MCF 10A (cell line): ENCODE data around the gene SERTAD2. TPM values are rescaled to one million over a fixed set of nuclear protein-coding genes. Genes with fewer than 3 reads are reported as not detected.

Source experiments
- BruUV-seq: library from RNA; stranded (reverse); fragments of 400-500 nt; replicated peaks from 2 replicates; lab custom pipeline; 2021; lab: Mats Ljungman, UMichigan
- CTCF ChIA-PET: fragments of 300-600 bp; sonication (Branson Sonifier 250); formaldehyde crosslinking; extraction: SDS; loops from one replicate; lab custom pipeline; 2021; ENCODE audit warnings: antibody characterized with exemption, inconsistent platforms; lab: Yijun Ruan, JAX
- POLR2A ChIA-PET: fragments of 300-600, 350-650 bp; sonication (Branson Sonifier 250); formaldehyde crosslinking; extraction: SDS; loops from one replicate; lab custom pipeline; 2020; ENCODE audit warnings: antibody characterized with exemption, inconsistent platforms; lab: Yijun Ruan, JAX
- DNase-seq: peaks from one replicate; pipeline ENCODE4 v3.0.0-alpha.2; 2018; ENCODE audit not compliant: unreplicated experiment
- H3K27ac Mint-ChIP-seq: one replicate; pipeline ENCODE4 v1.8.0; 2022; ENCODE audit warnings: mild to moderate bottlenecking, low read depth, mixed read lengths; ENCODE audit not compliant: unreplicated experiment
- H3K27me3 Mint-ChIP-seq: one replicate; pipeline ENCODE4 v1.8.0; 2022; ENCODE audit warnings: mixed read lengths; ENCODE audit not compliant: insufficient read depth, unreplicated experiment
- H3K36me3 Mint-ChIP-seq: one replicate; pipeline ENCODE4 v1.8.0; 2022; ENCODE audit warnings: mild to moderate bottlenecking, moderate library complexity, mixed read lengths; ENCODE audit not compliant: insufficient read depth, unreplicated experiment
- H3K4me1 Mint-ChIP-seq: one replicate; pipeline ENCODE4 v1.8.0; 2022; ENCODE audit warnings: mixed read lengths; ENCODE audit not compliant: insufficient read depth, unreplicated experiment
- H3K4me3 Mint-ChIP-seq: one replicate; pipeline ENCODE4 v1.8.0; 2022; ENCODE audit warnings: mild to moderate bottlenecking, moderate library complexity, mixed read lengths; ENCODE audit not compliant: unreplicated experiment
- H3K9me3 Mint-ChIP-seq: one replicate; pipeline ENCODE4 v1.8.0; 2022; ENCODE audit warnings: mixed read lengths; ENCODE audit not compliant: unreplicated experiment
- CTCF ChIP-seq: fragments of 200-600 bp; IDR thresholded peaks from one replicate; pipeline ENCODE4 v1.8.0; 2022; ENCODE audit warnings: antibody characterized with exemption, mild to moderate bottlenecking; ENCODE audit not compliant: unreplicated experiment
- intact Hi-C: fragments of 100-400 bp; cut with micrococcal nuclease; formaldehyde crosslinking; loops from 2 replicates; pipeline ENCODE4 v1.14.1; 2022
- total RNA-seq: library from RNA; stranded (reverse); gene quantifications from 2 replicates; pipeline ENCODE4 v1.2.3, GENCODE V29; 2022

SERTAD2 gene
- total RNA-seq, 1 experiment from 2014 or later = 15.0 TPM

DNA sequence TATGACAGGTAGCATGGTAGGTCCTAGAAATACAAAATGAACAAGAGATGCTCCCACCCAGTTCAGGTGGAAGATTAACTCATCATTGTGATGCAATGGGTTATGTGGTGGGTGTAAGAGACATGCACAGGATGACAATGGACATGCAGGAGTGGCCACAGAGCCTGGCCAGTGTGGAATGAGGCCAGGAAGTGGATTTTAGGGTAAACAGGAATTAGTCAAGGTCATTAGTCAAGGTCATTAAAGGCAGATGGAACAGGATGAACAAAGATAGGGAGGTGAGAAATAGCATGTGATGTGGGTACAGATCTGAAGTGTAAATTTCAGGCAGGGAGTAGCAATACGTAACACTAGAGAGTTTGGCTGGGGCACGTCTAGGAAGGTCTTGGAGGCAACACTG is 15.6 kb upstream of the SERTAD2 start:
- no peak for DNase-seq
- Mint-ChIP-seq H3K4me3 (no peak overlapping the region), H3K36me3 (no peaks in the 10 kb centered on the region), H3K4me1 (no peaks in the 10 kb centered on the region), H3K27me3 (no peaks in the 10 kb centered on the region), H3K27ac (no peak overlapping the region), H3K9me3 (no peaks in the 10 kb centered on the region)
- ChIA-PET CTCF (no interaction called here), POLR2A (no interaction called here)
- BruUV-seq = no TSS peak
- no peak for TF ChIP-seq CTCF
- intact Hi-C loops = no loop called here

DNA sequence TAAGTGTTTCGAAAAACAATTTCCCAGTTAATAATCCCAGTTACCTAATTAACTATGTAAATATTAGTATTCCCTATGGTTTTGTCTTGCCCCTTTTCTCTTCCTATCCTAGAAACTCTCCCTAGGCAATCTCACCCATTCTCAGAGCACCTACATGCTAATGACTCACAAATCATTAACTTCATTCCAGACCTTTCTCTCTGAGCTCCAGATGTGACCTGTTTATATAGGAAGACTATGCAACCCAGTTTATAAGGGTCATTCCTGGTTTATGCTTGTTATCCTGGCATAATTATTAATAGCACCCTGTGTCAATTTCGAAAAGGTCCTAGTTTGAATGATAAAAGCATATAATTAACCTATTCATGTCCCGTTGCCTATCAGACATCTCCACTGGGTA is 14.8 kb upstream of the SERTAD2 start:
- ChIA-PET CTCF (no interaction called here), POLR2A (no interaction called here)
- Mint-ChIP-seq H3K9me3 (no peaks in the 10 kb centered on the region), H3K36me3 (no peaks in the 10 kb centered on the region), H3K27me3 (no peaks in the 10 kb centered on the region), H3K27ac (no peak overlapping the region), H3K4me1 (no peaks in the 10 kb centered on the region), H3K4me3 (no peak overlapping the region)
- no peak for DNase-seq
- TF ChIP-seq CTCF = no peak
- BruUV-seq = no TSS peak
- intact Hi-C loops = no loop called here

DNA sequence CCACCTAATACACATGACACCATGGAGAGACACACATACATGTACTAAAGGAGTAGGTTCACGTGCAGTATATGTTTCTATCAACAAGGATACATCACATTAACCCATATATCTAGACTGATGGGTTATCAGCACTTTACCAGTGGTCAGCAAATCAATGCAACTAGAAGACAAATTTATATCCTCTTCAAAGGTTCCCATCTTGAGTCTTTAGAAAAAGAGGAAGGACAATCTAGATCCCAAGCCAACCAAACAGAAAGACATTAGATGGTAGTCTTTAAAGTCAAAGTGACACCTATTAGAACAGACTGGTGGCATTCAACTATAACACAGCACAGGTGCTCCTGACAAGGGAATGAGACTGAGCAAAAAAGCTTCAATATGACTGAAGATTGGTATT is 13.8 kb upstream of the SERTAD2 start:
- ChIA-PET POLR2A (interaction anchor here (0.7 to 2.1 kb wide), 2 partner anchors 8 to 83 kb away, joined by 4 read pairs; no protein-coding TSS in a partner anchor), CTCF (no interaction called here)
- Mint-ChIP-seq H3K36me3 (no peaks in the 10 kb centered on the region), H3K27ac (no peak overlapping the region), H3K4me1 (no peaks in the 10 kb centered on the region), H3K9me3 (no peaks in the 10 kb centered on the region), H3K27me3 (no peaks in the 10 kb centered on the region), H3K4me3 (no peak overlapping the region)
- no TSS peak for BruUV-seq
- intact Hi-C loops = no loop called here
- no peak for TF ChIP-seq CTCF
- no peak for DNase-seq

GRCh38 chr2:64666810-64667438 is 13.2 kb upstream of the SERTAD2 start:
- POLR2A ChIA-PET = interaction anchor here (0.8 to 2.1 kb wide), 2 partner anchors 84 to 222 kb away, joined by 3 to 4 read pairs; no protein-coding TSS in a partner anchor
- Mint-ChIP-seq H3K27ac (no peak overlapping the region), H3K27me3 (no peaks in the 10 kb centered on the region), H3K4me1 (no peaks in the 10 kb centered on the region), H3K36me3 (no peaks in the 10 kb centered on the region), H3K4me3 (no peak overlapping the region), H3K9me3 (no peaks in the 10 kb centered on the region)
- intact Hi-C loops = no loop called here
- no peak for DNase-seq
- no TSS peak for BruUV-seq
- no peak for TF ChIP-seq CTCF
- CTCF ChIA-PET = interaction anchor here (0.7 kb wide), 1 partner anchor 141 kb away, joined by 3 read pairs; no protein-coding TSS in a partner anchor
